GM19240 (cell line): ENCODE data around the gene TCL1B.
"Not testable (repeated sequence)": the region's sequence is repeated elsewhere in the genome, so short reads cannot be mapped to it uniquely, and the experiment has no call there.

Experiments
- DNase-seq: peaks from one replicate; pipeline ENCODE4 v3.0.0; 2011; ENCODE audit warnings: low spot score; ENCODE audit not compliant: insufficient read length

The TCL1B gene

GRCh38 chr14:95685978-95686922 is at the start of gene TCL1B:
Gene TCL1B (plus strand): TSS chr14:95686426. CDS start chr14:95686468, 42 bp downstream.
- DNase-seq = no peak

GRCh38 chr14:95644981-95645380 is 41.2 kb upstream of the TCL1B start:
- DNase-seq = no peak

GRCh38 chr14:95645389-95645996 is 40.7 kb upstream of the TCL1B start:
- DNase-seq = no peak

- DNase-seq = no peak
Observed at GRCh38 chr14:95647926-95648325, 38.3 kb upstream of the TCL1B start.

GRCh38 chr14:95649230-95649629 is 37.0 kb upstream of the TCL1B start:
- DNase-seq = no peak

GRCh38 chr14:95651028-95651427 is 35.2 kb upstream of the TCL1B start:
- no peak for DNase-seq

- DNase-seq = no peak
Observed at GRCh38 chr14:95651821-95652583, 34.2 kb upstream of the TCL1B start.

- DNase-seq = no peak
Observed at GRCh38 chr14:95652690-95653089, 33.5 kb upstream of the TCL1B start.

GRCh38 chr14:95655461-95655860 is 30.8 kb upstream of the TCL1B start:
- no peak for DNase-seq

GRCh38 chr14:95656634-95657033 is 29.6 kb upstream of the TCL1B start:
- DNase-seq = no peak

- no peak for DNase-seq
Observed at GRCh38 chr14:95657454-95657853, 28.8 kb upstream of the TCL1B start.

GRCh38 chr14:95659293-95659989 is 26.8 kb upstream of the TCL1B start:
- no peak for DNase-seq

- no peak for DNase-seq
Observed at GRCh38 chr14:95659990-95660385, 26.2 kb upstream of the TCL1B start.

- DNase-seq = no peak
Observed at GRCh38 chr14:95660651-95661515, 25.3 kb upstream of the TCL1B start.

GRCh38 chr14:95662376-95663186 is 23.6 kb upstream of the TCL1B start:
- no peak for DNase-seq

- DNase-seq = no peak
Observed at GRCh38 chr14:95663226-95663797, 22.9 kb upstream of the TCL1B start.

GRCh38 chr14:95664066-95664465 is 22.2 kb upstream of the TCL1B start:
- no peak for DNase-seq

GRCh38 chr14:95664546-95664945 is 21.7 kb upstream of the TCL1B start:
- no peak for DNase-seq

GRCh38 chr14:95665530-95665929 is 20.7 kb upstream of the TCL1B start:
- not testable (repeated sequence) for DNase-seq
